Measurements from ENCODE around the gene SLC12A5.

Gene SLC12A5

DNA sequence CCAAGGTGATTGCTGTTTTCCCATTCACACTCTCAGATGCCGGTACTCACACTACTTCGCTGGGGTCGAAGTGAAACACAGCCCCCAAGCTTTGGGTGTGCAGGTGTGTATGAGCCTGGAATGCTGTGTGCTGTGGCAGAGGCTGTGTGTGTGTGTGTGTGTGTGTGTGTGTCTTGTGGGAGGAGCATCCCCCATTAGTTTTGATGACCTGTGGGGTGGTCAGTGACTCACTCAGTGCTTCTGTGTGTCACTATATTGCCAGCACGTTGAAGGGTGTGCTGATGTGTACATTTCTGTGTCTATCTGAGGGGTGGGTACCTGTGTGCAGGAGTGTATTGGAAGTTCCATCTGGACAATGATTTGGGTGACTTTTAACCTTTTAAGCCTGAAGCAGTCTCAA is 5.0 kb upstream of the SLC12A5 start (continued):
- TF ChIP-seq, protein P1, sequence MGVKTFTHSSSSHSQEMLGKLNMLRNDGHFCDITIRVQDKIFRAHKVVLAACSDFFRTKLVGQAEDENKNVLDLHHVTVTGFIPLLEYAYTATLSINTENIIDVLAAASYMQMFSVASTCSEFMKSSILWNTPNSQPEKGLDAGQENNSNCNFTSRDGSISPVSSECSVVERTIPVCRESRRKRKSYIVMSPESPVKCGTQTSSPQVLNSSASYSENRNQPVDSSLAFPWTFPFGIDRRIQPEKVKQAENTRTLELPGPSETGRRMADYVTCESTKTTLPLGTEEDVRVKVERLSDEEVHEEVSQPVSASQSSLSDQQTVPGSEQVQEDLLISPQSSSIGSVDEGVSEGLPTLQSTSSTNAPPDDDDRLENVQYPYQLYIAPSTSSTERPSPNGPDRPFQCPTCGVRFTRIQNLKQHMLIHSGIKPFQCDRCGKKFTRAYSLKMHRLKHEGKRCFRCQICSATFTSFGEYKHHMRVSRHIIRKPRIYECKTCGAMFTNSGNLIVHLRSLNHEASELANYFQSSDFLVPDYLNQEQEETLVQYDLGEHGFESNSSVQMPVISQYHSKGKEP (tag by site-specific recombination; IDR thresholded peaks at IDR 0.05), result no peak
- TF ChIP-seq, protein P2, sequence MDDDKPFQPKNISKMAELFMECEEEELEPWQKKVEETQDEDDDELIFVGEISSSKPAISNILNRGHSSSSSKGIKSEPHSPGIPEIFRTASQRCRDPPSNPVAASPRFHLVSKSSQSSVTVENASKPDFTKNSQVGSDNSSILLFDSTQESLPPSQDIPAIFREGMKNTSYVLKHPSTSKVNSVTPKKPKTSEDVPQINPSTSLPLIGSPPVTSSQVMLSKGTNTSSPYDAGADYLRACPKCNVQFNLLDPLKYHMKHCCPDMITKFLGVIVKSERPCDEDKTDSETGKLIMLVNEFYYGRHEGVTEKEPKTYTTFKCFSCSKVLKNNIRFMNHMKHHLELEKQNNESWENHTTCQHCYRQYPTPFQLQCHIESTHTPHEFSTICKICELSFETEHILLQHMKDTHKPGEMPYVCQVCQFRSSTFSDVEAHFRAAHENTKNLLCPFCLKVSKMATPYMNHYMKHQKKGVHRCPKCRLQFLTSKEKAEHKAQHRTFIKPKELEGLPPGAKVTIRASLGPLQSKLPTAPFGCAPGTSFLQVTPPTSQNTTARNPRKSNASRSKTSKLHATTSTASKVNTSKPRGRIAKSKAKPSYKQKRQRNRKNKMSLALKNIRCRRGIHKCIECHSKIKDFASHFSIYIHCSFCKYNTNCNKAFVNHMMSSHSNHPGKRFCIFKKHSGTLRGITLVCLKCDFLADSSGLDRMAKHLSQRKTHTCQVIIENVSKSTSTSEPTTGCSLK (tag by site-specific recombination; IDR thresholded peaks at IDR 0.05), result no peak
- TF ChIP-seq ZNF274 (IDR thresholded peaks at IDR 0.05; ENCODE audit: low read length) (no peak), ZNF274 (tag by site-specific recombination; IDR thresholded peaks at IDR 0.05; ENCODE audit: borderline replicate concordance) (no peak), HOXC10 (CRISPR knock-in tag; IDR thresholded peaks at IDR 0.05) (no peak), SP3 (tag by site-specific recombination; IDR thresholded peaks at IDR 0.05) (no peak), ZSCAN30 (tag by site-specific recombination; IDR thresholded peaks at IDR 0.05) (no peak), HOXA7 (CRISPR knock-in tag; IDR thresholded peaks at IDR 0.05; ENCODE audit: borderline replicate concordance) (no peak)
- TF ChIP-seq, protein P3, sequence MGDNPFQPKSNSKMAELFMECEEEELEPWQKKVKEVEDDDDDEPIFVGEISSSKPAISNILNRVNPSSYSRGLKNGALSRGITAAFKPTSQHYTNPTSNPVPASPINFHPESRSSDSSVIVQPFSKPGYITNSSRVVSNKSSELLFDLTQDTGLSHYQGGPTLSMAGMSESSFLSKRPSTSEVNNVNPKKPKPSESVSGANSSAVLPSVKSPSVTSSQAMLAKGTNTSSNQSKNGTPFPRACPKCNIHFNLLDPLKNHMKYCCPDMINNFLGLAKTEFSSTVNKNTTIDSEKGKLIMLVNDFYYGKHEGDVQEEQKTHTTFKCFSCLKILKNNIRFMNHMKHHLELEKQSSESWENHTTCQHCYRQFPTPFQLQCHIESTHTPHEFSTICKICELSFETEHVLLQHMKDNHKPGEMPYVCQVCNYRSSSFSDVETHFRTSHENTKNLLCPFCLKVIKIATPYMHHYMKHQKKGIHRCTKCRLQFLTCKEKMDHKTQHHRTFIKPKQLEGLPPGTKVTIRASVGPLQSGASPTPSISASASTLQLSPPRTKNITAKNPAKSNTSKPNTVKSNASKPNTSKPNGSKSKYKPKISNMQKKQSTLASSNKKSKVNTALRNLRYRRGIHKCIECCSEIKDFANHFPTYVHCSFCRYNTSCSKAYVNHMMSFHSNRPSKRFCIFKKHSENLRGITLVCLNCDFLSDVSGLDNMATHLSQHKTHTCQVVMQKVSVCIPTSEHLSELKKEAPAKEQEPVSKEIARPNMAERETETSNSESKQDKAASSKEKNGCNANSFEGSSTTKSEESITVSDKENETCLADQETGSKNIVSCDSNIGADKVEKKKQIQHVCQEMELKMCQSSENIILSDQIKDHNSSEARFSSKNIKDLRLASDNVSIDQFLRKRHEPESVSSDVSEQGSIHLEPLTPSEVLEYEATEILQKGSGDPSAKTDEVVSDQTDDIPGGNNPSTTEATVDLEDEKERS (tag by site-specific recombination; IDR thresholded peaks at IDR 0.05), result no peak
- TF ChIP-seq, protein P4, sequence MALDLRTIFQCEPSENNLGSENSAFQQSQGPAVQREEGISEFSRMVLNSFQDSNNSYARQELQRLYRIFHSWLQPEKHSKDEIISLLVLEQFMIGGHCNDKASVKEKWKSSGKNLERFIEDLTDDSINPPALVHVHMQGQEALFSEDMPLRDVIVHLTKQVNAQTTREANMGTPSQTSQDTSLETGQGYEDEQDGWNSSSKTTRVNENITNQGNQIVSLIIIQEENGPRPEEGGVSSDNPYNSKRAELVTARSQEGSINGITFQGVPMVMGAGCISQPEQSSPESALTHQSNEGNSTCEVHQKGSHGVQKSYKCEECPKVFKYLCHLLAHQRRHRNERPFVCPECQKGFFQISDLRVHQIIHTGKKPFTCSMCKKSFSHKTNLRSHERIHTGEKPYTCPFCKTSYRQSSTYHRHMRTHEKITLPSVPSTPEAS (tag by site-specific recombination; IDR thresholded peaks at IDR 0.05), result no peak
- TF ChIP-seq, protein P5, sequence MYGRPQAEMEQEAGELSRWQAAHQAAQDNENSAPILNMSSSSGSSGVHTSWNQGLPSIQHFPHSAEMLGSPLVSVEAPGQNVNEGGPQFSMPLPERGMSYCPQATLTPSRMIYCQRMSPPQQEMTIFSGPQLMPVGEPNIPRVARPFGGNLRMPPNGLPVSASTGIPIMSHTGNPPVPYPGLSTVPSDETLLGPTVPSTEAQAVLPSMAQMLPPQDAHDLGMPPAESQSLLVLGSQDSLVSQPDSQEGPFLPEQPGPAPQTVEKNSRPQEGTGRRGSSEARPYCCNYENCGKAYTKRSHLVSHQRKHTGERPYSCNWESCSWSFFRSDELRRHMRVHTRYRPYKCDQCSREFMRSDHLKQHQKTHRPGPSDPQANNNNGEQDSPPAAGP (tag by site-specific recombination; IDR thresholded peaks at IDR 0.05), result peak; percentile 73; the same call in 1 of the 2 replicates

DNA sequence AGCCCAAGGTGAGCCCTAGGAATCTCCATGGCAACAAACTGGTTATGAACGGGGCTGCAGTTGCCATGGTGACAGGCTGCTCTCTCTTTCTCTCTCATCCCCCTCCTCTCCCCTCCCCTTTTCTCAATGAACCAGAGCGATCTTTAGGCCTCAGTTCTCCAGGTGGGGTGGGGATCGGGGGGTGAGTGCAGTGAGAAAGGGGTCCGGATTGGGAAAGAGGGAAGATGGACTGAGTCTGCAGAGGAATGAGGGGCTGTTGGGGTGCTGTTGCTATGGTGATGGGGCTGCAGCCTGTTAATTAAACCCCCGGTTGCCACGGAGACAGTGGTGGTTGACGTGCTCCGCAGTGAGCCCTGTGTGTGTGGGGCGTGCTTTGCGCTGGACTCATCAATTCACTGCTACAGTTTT is 3.6 kb upstream of the SLC12A5 start:
- CTCF ChIA-PET, result interaction anchor here (0.7 to 6.1 kb wide), 2 partner anchors 11 to 514 kb away, joined by 3 to 43 read pairs; no protein-coding TSS in a partner anchor
- no peaks in the 10 kb centered on the region for H3K36me3 ChIP-seq (ENCODE audit: control insufficient read depth in 2 of 2, insufficient read depth in 1 of 2, low read length in 2 of 2)
- POLR2A ChIA-PET, result no interaction called here
- H3K9me3 ChIP-seq (ENCODE audit: control insufficient read depth, insufficient read depth, low read depth, low read length), result no peaks in the 10 kb centered on the region
- no peaks in the 10 kb centered on the region for H3K4me1 ChIP-seq (ENCODE audit: control insufficient read depth, insufficient read depth, low read length)
- TF ChIP-seq ZNF549 (tag by site-specific recombination; IDR thresholded peaks at IDR 0.05) (no peak), ZNF341 (tag by site-specific recombination; IDR thresholded peaks at IDR 0.05; ENCODE audit: low read depth) (peak; percentile 61), ZFP37 (tag by site-specific recombination; IDR thresholded peaks at IDR 0.05) (no peak)
- H3K4me3 ChIP-seq (ENCODE audit: low read depth, low read length), result no peak overlapping the region
- no peak overlapping the region for H3K27ac ChIP-seq (ENCODE audit: extremely low read depth, low read depth, low read length)
